ENCODE results near the gene DNMT3L. TPM values are rescaled to one million over a fixed set of nuclear protein-coding genes. Genes with fewer than 3 reads are reported as not detected.

Gene DNMT3L
- total RNA-seq, 1 donor from 2014 or later = not detected

GRCh38 chr21:44294391-44295162 is 32.9 kb upstream of the DNMT3L start:
- no peak for DNase-seq (ENCODE audit: extremely low spot score, unreplicated experiment)
- TF ChIP-seq, protein P1, sequence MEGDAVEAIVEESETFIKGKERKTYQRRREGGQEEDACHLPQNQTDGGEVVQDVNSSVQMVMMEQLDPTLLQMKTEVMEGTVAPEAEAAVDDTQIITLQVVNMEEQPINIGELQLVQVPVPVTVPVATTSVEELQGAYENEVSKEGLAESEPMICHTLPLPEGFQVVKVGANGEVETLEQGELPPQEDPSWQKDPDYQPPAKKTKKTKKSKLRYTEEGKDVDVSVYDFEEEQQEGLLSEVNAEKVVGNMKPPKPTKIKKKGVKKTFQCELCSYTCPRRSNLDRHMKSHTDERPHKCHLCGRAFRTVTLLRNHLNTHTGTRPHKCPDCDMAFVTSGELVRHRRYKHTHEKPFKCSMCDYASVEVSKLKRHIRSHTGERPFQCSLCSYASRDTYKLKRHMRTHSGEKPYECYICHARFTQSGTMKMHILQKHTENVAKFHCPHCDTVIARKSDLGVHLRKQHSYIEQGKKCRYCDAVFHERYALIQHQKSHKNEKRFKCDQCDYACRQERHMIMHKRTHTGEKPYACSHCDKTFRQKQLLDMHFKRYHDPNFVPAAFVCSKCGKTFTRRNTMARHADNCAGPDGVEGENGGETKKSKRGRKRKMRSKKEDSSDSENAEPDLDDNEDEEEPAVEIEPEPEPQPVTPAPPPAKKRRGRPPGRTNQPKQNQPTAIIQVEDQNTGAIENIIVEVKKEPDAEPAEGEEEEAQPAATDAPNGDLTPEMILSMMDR (IDR thresholded peaks at IDR 0.05) = no peak
- Mint-ChIP-seq H3K36me3 (ENCODE audit: unreplicated experiment) (no peaks in the 10 kb centered on the region), H3K27me3 (ENCODE audit: unreplicated experiment) (no peaks in the 10 kb centered on the region), H3K4me3 (ENCODE audit: unreplicated experiment) (no peak overlapping the region), H3K4me1 (ENCODE audit: unreplicated experiment) (peaks cover 30% of the 10 kb centered on the region), H3K27ac (ENCODE audit: unreplicated experiment) (no peak overlapping the region), H3K9me3 (ENCODE audit: unreplicated experiment) (no peaks in the 10 kb centered on the region)

GRCh38 chr21:44293551-44294231 is 32.0 kb upstream of the DNMT3L start:
- no peak overlapping the region for H3K4me3 Mint-ChIP-seq (ENCODE audit: unreplicated experiment)
- TF ChIP-seq, protein P1 (IDR thresholded peaks at IDR 0.05) = no peak
- H3K36me3 Mint-ChIP-seq (ENCODE audit: unreplicated experiment) = no peaks in the 10 kb centered on the region
- no peak overlapping the region for H3K27ac Mint-ChIP-seq (ENCODE audit: unreplicated experiment)
- peaks cover 25% of the 10 kb centered on the region for H3K4me1 Mint-ChIP-seq (ENCODE audit: unreplicated experiment)
- H3K27me3 Mint-ChIP-seq (ENCODE audit: unreplicated experiment) = no peaks in the 10 kb centered on the region
- DNase-seq (ENCODE audit: extremely low spot score, unreplicated experiment) = no peak
- no peaks in the 10 kb centered on the region for H3K9me3 Mint-ChIP-seq (ENCODE audit: unreplicated experiment)

GRCh38 chr21:44292812-44293195 is 31.1 kb upstream of the DNMT3L start:
- H3K4me3 Mint-ChIP-seq (ENCODE audit: unreplicated experiment) = no peak overlapping the region
- no peaks in the 10 kb centered on the region for H3K36me3 Mint-ChIP-seq (ENCODE audit: unreplicated experiment)

GRCh38 chr21:44291936-44292811 is 30.5 kb upstream of the DNMT3L start:
- Mint-ChIP-seq H3K4me1 (ENCODE audit: unreplicated experiment) (peaks cover 14% of the 10 kb centered on the region), H3K27ac (ENCODE audit: unreplicated experiment) (no peak overlapping the region), H3K36me3 (ENCODE audit: unreplicated experiment) (no peaks in the 10 kb centered on the region), H3K27me3 (ENCODE audit: unreplicated experiment) (peaks cover 3% of the 10 kb centered on the region), H3K4me3 (ENCODE audit: unreplicated experiment) (no peak overlapping the region), H3K9me3 (ENCODE audit: unreplicated experiment) (no peaks in the 10 kb centered on the region)
- TF ChIP-seq, protein P1 (IDR thresholded peaks at IDR 0.05) = no peak
- no peak for DNase-seq (ENCODE audit: extremely low spot score, unreplicated experiment)

More at GRCh38 chr21:44292812-44293195, 31.1 kb upstream of the DNMT3L start:
- no peak overlapping the region for H3K27ac Mint-ChIP-seq (ENCODE audit: unreplicated experiment)
- H3K27me3 Mint-ChIP-seq (ENCODE audit: unreplicated experiment) = peaks cover 1% of the 10 kb centered on the region
- peaks cover 20% of the 10 kb centered on the region for H3K4me1 Mint-ChIP-seq (ENCODE audit: unreplicated experiment)
- TF ChIP-seq, protein P1 (IDR thresholded peaks at IDR 0.05) = no peak
- no peaks in the 10 kb centered on the region for H3K9me3 Mint-ChIP-seq (ENCODE audit: unreplicated experiment)
- no peak for DNase-seq (ENCODE audit: extremely low spot score, unreplicated experiment)

Measured in osteocyte (in vitro differentiated cells).